Measurements from ENCODE around the gene DNAJC1.
"Not testable (repeated sequence)": the region's sequence is repeated elsewhere in the genome, so short reads cannot be mapped to it uniquely, and the experiment has no call there.

DNA sequence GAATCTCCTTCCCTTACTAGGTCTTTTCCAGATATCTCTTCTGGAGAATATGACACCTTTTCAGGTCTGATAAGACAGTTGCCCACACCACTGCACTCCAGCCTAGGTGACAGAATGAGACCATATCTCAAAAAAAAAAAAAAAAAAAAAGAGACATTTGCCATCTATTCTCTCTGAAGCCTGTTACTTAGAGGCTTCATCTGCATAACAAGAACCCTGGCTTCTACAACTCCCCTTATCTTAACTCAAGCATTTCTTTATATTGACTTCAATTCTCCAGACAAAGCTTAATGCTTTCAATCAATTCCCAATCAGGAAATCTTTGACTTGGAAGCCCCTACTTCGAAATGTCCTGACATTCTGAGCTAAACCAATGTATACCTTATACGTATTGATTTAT lies 134.4 kb downstream of the DNAJC1 start:
- not testable (repeated sequence) for TF ChIP-seq TAF1 (IDR thresholded peaks at IDR 0.05; ENCODE audit: borderline replicate concordance, low read depth, low read length); POLR2AphosphoS5 (IDR thresholded peaks at IDR 0.05; ENCODE audit: low read depth, low read length)

All from GM12892 (cell line).